ENCODE data around the gene CAMK1. TPM values are rescaled to one million over a fixed set of nuclear protein-coding genes. Genes with fewer than 3 reads are reported as not detected.
A peak's percentile ranks its signal among the peaks of the same experiment; 100 is the strongest.

Gene CAMK1
- total RNA-seq, 1 donor from 2014 or later: 19.3 TPM

GRCh38 chr3:9746330-9746729 lies 23.4 kb downstream of the CAMK1 start:
- Mint-ChIP-seq H3K9me3 (ENCODE audit: low read depth) (no peaks in the 10 kb centered on the region), H3K27me3 (ENCODE audit: low read depth) (no peaks in the 10 kb centered on the region), H3K36me3 (ENCODE audit: low read depth) (peaks cover 29% of the 10 kb centered on the region), H3K27ac (ENCODE audit: unreplicated experiment) (peak overlapping the region; percentile 61), H3K4me1 (ENCODE audit: low read depth) (peaks cover 38% of the 10 kb centered on the region), H3K4me3 (ENCODE audit: unreplicated experiment) (no peak overlapping the region)
- TF ChIP-seq CTCF (IDR thresholded peaks at IDR 0.05): no peak
- DNase-seq (ENCODE audit: low spot score): no peak

- Mint-ChIP-seq H3K4me1 (ENCODE audit: low read depth) (peaks cover 29% of the 10 kb centered on the region), H3K27ac (ENCODE audit: unreplicated experiment) (no peak overlapping the region), H3K9me3 (ENCODE audit: low read depth) (no peaks in the 10 kb centered on the region), H3K4me3 (ENCODE audit: unreplicated experiment) (no peak overlapping the region), H3K36me3 (ENCODE audit: low read depth) (peaks cover 33% of the 10 kb centered on the region), H3K27me3 (ENCODE audit: low read depth) (no peaks in the 10 kb centered on the region)
- no peak for TF ChIP-seq CTCF (IDR thresholded peaks at IDR 0.05)
- DNase-seq (ENCODE audit: low spot score): no peak
Measured at GRCh38 chr3:9745521-9745920, 24.2 kb downstream of the CAMK1 start.

GRCh38 chr3:9744162-9744561 lies 25.6 kb downstream of the CAMK1 start:
- H3K9me3 Mint-ChIP-seq (ENCODE audit: low read depth): no peaks in the 10 kb centered on the region
- peaks cover 19% of the 10 kb centered on the region for H3K4me1 Mint-ChIP-seq (ENCODE audit: low read depth)
- no peak overlapping the region for H3K27ac Mint-ChIP-seq (ENCODE audit: unreplicated experiment)
- H3K36me3 Mint-ChIP-seq (ENCODE audit: low read depth): peaks cover 43% of the 10 kb centered on the region
- H3K4me3 Mint-ChIP-seq (ENCODE audit: unreplicated experiment): no peak overlapping the region
- no peak for DNase-seq (ENCODE audit: low spot score)
- no peaks in the 10 kb centered on the region for H3K27me3 Mint-ChIP-seq (ENCODE audit: low read depth)
- no peak for TF ChIP-seq CTCF (IDR thresholded peaks at IDR 0.05)

- no peak for TF ChIP-seq CTCF (IDR thresholded peaks at IDR 0.05)
- no peaks in the 10 kb centered on the region for H3K27me3 Mint-ChIP-seq (ENCODE audit: low read depth)
- no peak overlapping the region for H3K27ac Mint-ChIP-seq (ENCODE audit: unreplicated experiment)
- peaks cover 45% of the 10 kb centered on the region for H3K36me3 Mint-ChIP-seq (ENCODE audit: low read depth)
- DNase-seq (ENCODE audit: low spot score): no peak
- H3K4me3 Mint-ChIP-seq (ENCODE audit: unreplicated experiment): no peak overlapping the region
- H3K9me3 Mint-ChIP-seq (ENCODE audit: low read depth): no peaks in the 10 kb centered on the region
- peaks cover 13% of the 10 kb centered on the region for H3K4me1 Mint-ChIP-seq (ENCODE audit: low read depth)
Measured at GRCh38 chr3:9743548-9743947, 26.2 kb downstream of the CAMK1 start.

- Mint-ChIP-seq H3K27ac (ENCODE audit: unreplicated experiment) (no peak overlapping the region), H3K4me3 (ENCODE audit: unreplicated experiment) (no peak overlapping the region), H3K27me3 (ENCODE audit: low read depth) (no peaks in the 10 kb centered on the region), H3K4me1 (ENCODE audit: low read depth) (peaks cover 12% of the 10 kb centered on the region), H3K36me3 (ENCODE audit: low read depth) (peaks cover 45% of the 10 kb centered on the region), H3K9me3 (ENCODE audit: low read depth) (no peaks in the 10 kb centered on the region)
- no peak for DNase-seq (ENCODE audit: low spot score)
- TF ChIP-seq CTCF (IDR thresholded peaks at IDR 0.05): no peak
Measured at GRCh38 chr3:9742560-9742959, 27.2 kb downstream of the CAMK1 start.

All from chondrocyte (in vitro differentiated cells).